ENCODE measurements around the gene CNTNAP2.

CNTNAP2 gene

GRCh38 chr7:147412109-147412508, 1295.5 kb downstream of the CNTNAP2 start:
- Histone ChIP-seq H3K36me3 (ENCODE audit: control insufficient read depth in 2 of 2, insufficient read depth in 1 of 2, low read length in 2 of 2) (no peaks in the 10 kb centered on the region), H3K9me3 (ENCODE audit: control insufficient read depth, insufficient read depth, low read depth, low read length) (no peaks in the 10 kb centered on the region), H3K4me3 (ENCODE audit: low read depth, low read length) (no peak overlapping the region), H3K27ac (ENCODE audit: extremely low read depth, low read depth, low read length) (no peak overlapping the region), H3K4me1 (ENCODE audit: control insufficient read depth, insufficient read depth, low read length) (no peaks in the 10 kb centered on the region)
- ChIA-PET POLR2A (no interaction called here), CTCF (no interaction called here)
- TF ChIP-seq ZNF747 (tag by site-specific recombination; IDR thresholded peaks at IDR 0.05) (no peak), ZXDB (tag by site-specific recombination; IDR thresholded peaks at IDR 0.05) (no peak), HOXA7 (CRISPR knock-in tag; IDR thresholded peaks at IDR 0.05; ENCODE audit: borderline replicate concordance) (no peak), ZNF202 (tag by site-specific recombination; IDR thresholded peaks at IDR 0.05; ENCODE audit: borderline replicate concordance) (no peak), ZNF324 (tag by site-specific recombination; IDR thresholded peaks at IDR 0.05) (no peak), EGR2 (tag by site-specific recombination; IDR thresholded peaks at IDR 0.05; ENCODE audit: low read depth) (no peak), TCF7L2 (IDR thresholded peaks at IDR 0.05; ENCODE audit: borderline replicate concordance, low read depth, low read length) (no peak), SP3 (tag by site-specific recombination; IDR thresholded peaks at IDR 0.05) (no peak), TRIM28 (IDR thresholded peaks at IDR 0.05; ENCODE audit: borderline replicate concordance, low read length) (no peak), ZNF350 (tag by site-specific recombination; IDR thresholded peaks at IDR 0.05) (no peak)
- TF ChIP-seq, protein P1, sequence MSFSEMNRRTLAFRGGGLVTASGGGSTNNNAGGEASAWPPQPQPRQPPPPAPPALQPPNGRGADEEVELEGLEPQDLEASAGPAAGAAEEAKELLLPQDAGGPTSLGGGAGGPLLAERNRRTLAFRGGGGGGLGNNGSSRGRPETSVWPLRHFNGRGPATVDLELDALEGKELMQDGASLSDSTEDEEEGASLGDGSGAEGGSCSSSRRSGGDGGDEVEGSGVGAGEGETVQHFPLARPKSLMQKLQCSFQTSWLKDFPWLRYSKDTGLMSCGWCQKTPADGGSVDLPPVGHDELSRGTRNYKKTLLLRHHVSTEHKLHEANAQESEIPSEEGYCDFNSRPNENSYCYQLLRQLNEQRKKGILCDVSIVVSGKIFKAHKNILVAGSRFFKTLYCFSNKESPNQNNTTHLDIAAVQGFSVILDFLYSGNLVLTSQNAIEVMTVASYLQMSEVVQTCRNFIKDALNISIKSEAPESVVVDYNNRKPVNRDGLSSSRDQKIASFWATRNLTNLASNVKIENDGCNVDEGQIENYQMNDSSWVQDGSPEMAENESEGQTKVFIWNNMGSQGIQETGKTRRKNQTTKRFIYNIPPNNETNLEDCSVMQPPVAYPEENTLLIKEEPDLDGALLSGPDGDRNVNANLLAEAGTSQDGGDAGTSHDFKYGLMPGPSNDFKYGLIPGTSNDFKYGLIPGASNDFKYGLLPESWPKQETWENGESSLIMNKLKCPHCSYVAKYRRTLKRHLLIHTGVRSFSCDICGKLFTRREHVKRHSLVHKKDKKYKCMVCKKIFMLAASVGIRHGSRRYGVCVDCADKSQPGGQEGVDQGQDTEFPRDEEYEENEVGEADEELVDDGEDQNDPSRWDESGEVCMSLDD (tag by site-specific recombination; IDR thresholded peaks at IDR 0.05) = no peak
- TF ChIP-seq, protein P2, sequence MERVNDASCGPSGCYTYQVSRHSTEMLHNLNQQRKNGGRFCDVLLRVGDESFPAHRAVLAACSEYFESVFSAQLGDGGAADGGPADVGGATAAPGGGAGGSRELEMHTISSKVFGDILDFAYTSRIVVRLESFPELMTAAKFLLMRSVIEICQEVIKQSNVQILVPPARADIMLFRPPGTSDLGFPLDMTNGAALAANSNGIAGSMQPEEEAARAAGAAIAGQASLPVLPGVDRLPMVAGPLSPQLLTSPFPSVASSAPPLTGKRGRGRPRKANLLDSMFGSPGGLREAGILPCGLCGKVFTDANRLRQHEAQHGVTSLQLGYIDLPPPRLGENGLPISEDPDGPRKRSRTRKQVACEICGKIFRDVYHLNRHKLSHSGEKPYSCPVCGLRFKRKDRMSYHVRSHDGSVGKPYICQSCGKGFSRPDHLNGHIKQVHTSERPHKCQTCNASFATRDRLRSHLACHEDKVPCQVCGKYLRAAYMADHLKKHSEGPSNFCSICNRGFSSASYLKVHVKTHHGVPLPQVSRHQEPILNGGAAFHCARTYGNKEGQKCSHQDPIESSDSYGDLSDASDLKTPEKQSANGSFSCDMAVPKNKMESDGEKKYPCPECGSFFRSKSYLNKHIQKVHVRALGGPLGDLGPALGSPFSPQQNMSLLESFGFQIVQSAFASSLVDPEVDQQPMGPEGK (tag by site-specific recombination; IDR thresholded peaks at IDR 0.05) = no peak

DNA sequence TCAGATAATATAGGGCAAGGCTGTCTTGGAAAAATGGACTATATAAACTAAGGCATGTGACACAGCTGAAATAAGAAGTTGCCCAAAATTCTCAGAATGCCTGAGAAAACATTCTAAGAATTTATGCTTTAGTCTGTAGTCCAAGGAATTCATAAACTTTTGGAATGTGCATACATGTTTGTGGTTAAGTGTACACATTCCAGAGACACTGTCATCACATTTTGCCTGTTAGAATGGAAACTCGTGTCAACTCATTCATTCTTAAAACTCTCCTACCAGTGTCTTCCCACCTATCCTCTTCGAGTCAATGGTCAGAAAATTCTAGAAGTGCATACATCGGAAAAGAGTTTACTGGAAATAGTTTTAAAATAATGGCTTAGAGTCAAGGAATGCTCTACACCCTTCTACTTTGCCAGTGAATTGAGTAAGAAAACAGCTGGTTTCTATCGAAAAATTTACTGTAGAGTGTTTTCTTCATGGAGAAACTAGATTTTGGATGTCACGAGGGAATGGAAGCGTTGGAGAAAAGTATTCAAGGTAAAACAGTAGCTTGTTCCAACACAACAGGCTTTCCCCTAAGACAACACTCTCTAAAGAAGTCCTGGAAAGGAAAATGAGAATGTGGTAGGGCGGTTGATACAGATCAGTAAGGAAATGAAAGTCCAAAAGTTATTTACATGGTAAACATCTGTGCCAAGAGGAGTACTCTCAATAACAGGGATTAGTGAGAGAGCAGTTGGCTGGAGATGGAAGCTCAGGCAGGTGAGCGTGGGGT, 1296.4 kb downstream of the CNTNAP2 start:
- POLR2A ChIA-PET = no interaction called here
- no peaks in the 10 kb centered on the region for H3K36me3 ChIP-seq (ENCODE audit: control insufficient read depth in 2 of 2, insufficient read depth in 1 of 2, low read length in 2 of 2)
- H3K4me1 ChIP-seq (ENCODE audit: control insufficient read depth, insufficient read depth, low read length) = no peaks in the 10 kb centered on the region
- no peak overlapping the region for H3K4me3 ChIP-seq (ENCODE audit: low read depth, low read length)
- no peak overlapping the region for H3K27ac ChIP-seq (ENCODE audit: extremely low read depth, low read depth, low read length)
- no peak for TF ChIP-seq ZNF529 (tag by site-specific recombination; IDR thresholded peaks at IDR 0.05; ENCODE audit: insufficient replicate concordance)
- TF ChIP-seq ZNF24 (tag by site-specific recombination; IDR thresholded peaks at IDR 0.05) = no peak
- no peak for TF ChIP-seq ZNF585B (tag by site-specific recombination; IDR thresholded peaks at IDR 0.05)
- no peak for TF ChIP-seq ZNF350 (tag by site-specific recombination; IDR thresholded peaks at IDR 0.05)
- no peak for TF ChIP-seq ZNF248 (tag by site-specific recombination; IDR thresholded peaks at IDR 0.05)
- TF ChIP-seq ZBTB20 (tag by site-specific recombination; IDR thresholded peaks at IDR 0.05) = no peak
- no peak for TF ChIP-seq ZNF174 (tag by site-specific recombination; IDR thresholded peaks at IDR 0.05)
- no peak for TF ChIP-seq ZNF473 (tag by site-specific recombination; IDR thresholded peaks at IDR 0.05)
- no peak for TF ChIP-seq ZNF10 (tag by site-specific recombination; IDR thresholded peaks at IDR 0.05)
- no peak for TF ChIP-seq SETDB1 (IDR thresholded peaks at IDR 0.05; ENCODE audit: insufficient read length, low read length)
- TF ChIP-seq ZFP37 (tag by site-specific recombination; IDR thresholded peaks at IDR 0.05) = no peak
- H3K9me3 ChIP-seq (ENCODE audit: control insufficient read depth, insufficient read depth, low read depth, low read length) = no peaks in the 10 kb centered on the region
- CTCF ChIA-PET = no interaction called here
